Erythroblast (primary cell): Measurements from ENCODE around the gene NR3C2.

Source experiments
- GATA1 ChIP-seq: IDR thresholded peaks from 2 replicates; pipeline ENCODE4 v1.6.1; 2011; ENCODE audit warnings: low read depth, mild to moderate bottlenecking, control low read depth, low read length, moderate library complexity
- POLR2A ChIP-seq: IDR thresholded peaks from 2 replicates; pipeline ENCODE4 v1.6.1; 2011; ENCODE audit warnings: mild to moderate bottlenecking, low read length

DNA sequence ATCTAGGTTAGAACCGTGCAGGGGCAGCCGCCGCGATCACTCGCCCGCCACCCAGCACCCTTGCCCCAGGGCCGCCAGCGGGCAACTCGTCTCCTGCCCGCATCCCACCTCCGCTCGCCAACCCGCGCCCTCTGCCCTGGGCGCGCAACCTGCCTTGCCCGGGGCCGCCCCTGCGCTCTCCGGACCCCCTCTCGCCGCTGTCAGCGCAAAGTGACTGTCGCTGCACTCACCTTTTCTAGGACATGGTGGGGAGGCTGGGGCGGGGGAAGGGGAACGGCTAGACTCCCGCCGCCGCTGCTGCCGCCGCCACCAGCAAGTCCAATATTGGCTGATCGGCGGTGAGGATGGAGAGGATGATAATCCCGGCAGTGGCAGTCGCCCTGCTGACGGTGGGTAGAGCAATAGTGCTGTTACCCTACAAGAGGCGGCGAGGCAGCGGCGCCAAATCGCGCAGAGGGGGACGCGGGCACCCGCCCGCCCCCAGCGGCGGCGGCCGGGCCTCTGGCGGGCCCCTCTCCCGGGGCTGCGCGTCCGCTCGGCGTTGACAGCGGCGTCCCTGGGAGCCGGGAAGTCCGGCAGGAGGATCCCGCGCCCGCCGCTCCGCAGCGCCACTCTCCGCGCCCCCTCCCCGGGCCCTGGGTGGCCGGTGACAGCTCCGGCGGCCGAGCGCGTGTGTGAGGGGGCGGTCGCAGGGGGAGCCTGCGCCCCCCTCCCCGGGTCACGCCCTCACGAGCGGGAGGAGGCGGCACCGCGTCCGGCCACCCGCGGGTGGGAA lies 2.3 kb upstream of the NR3C2 start:
- TF ChIP-seq POLR2A (no peak), GATA1 (no peak)
